ENCODE measurements around the gene SRC.

SRC gene

DNA sequence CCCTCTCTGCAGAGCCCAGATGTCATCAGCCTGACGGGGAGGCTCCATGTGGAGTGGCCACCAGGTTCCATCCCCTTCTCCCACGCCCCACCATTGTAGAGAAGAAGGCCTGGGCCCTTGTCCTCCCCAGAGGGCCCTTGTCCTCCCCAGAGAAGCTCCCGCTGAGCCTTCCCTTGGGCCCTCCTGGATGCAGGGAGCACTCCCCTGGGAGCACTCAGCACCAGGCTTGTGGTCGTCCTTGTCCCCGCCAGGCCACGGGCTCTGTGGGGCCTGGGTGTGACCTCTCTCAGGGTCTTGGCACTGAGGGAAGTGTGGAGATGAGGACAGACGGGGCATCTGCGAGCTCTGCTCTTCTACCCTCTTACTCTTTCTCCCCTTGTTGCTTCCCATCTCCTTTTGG lies 91.7 kb downstream of the SRC start:
- DNase-seq (ENCODE audit: low read depth, low spot score), result no peak
- CTCF ChIA-PET, result no interaction called here
- TF ChIP-seq CTCF (IDR thresholded peaks at IDR 0.05; ENCODE audit: insufficient read depth, low read length, missing control alignments), result no peak
- POLR2A ChIA-PET, result no interaction called here
- no peak overlapping the region for H3K4me3 ChIP-seq (ENCODE audit: low read depth, low read length)

- TF ChIP-seq CTCF (IDR thresholded peaks at IDR 0.05; ENCODE audit: insufficient read depth, low read length, missing control alignments), result no peak
- no peak overlapping the region for H3K4me3 ChIP-seq (ENCODE audit: low read depth, low read length)
- POLR2A ChIA-PET, result no interaction called here
- CTCF ChIA-PET, result no interaction called here
- DNase-seq (ENCODE audit: low read depth, low spot score), result no peak
Observed at GRCh38 chr20:37438464-37439222, 92.7 kb downstream of the SRC start.

- no peak for DNase-seq (ENCODE audit: low read depth, low spot score)
- ChIA-PET CTCF (no interaction called here), POLR2A (no interaction called here)
- no peak for TF ChIP-seq CTCF (IDR thresholded peaks at IDR 0.05; ENCODE audit: insufficient read depth, low read length, missing control alignments)
- no peak overlapping the region for H3K4me3 ChIP-seq (ENCODE audit: low read depth, low read length)
Observed at GRCh38 chr20:37439223-37439933, 93.4 kb downstream of the SRC start.

DNA sequence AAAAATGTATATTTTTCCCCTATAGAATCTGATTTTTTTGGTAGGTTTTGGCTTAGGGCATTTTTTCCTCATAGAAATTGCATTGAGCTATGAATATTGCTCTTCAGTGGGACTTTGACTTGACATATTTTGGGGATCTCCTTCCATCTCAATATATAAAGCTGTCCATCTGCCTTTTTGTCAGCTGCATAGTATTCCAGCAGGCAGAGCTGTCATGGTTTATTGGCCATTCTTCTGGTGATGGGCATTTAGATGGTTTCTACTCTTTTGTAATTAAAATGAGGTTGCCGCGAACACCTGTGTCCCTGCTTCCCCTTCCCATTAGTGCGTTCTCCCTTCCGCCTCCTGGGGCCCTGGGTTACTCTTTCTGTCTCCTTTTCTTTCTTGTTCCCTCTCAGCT lies 95.1 kb downstream of the SRC start:
- no peak for TF ChIP-seq CTCF (IDR thresholded peaks at IDR 0.05; ENCODE audit: insufficient read depth, low read length, missing control alignments)
- CTCF ChIA-PET, result no interaction called here
- POLR2A ChIA-PET, result no interaction called here
- H3K4me3 ChIP-seq (ENCODE audit: low read depth, low read length), result no peak overlapping the region
- no peak for DNase-seq (ENCODE audit: low read depth, low spot score)

DNA sequence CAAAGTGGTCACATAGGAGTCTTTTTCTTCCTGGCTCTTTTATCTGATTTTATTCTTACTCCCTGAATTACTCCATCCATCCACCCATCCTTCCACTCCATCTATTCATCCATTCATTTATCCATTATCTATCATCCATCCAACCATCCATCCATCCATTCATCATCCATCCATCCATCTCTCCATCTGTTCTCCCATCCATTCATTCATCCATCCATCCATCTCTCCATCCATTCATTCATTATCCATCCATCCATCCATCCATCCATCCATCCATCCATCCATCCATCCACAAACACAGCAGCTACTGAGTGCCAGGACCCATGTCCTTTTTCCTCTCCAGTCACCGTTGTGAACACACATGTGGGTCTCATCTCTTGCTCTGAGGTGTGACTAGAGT lies 96.6 kb downstream of the SRC start:
- no peak for DNase-seq (ENCODE audit: low read depth, low spot score)
- TF ChIP-seq CTCF (IDR thresholded peaks at IDR 0.05; ENCODE audit: insufficient read depth, low read length, missing control alignments), result no peak
- H3K4me3 ChIP-seq (ENCODE audit: low read depth, low read length), result no peak overlapping the region
- ChIA-PET CTCF (interaction anchor here (1.0 kb wide), 1 partner anchor 58 kb away, joined by 3 read pairs; no protein-coding TSS in a partner anchor), POLR2A (no interaction called here)

DNA sequence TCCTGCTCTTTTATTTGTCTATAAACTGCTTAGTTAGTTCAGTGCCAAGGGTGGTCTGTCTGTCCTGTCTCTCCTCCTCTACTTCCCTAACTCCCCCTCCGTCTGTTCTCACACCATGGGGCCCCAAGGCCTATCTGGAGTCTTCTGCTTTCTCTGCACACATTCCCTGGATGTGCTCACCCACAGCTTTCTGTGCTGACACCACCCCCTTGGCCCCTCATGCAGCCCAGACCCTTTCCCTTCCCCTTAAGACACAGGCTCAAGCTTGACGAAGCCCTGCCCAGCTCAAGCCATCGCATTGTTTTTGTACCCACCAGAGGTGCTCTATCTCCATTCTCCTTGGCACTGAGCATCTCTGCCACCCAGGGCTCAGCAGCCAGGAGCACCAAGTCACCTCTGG lies 97.0 kb downstream of the SRC start:
- ChIA-PET CTCF (interaction anchor here (1.0 kb wide), 1 partner anchor 58 kb away, joined by 3 read pairs; no protein-coding TSS in a partner anchor), POLR2A (no interaction called here)
- DNase-seq (ENCODE audit: low read depth, low spot score), result no peak
- TF ChIP-seq CTCF (IDR thresholded peaks at IDR 0.05; ENCODE audit: insufficient read depth, low read length, missing control alignments), result no peak
- H3K4me3 ChIP-seq (ENCODE audit: low read depth, low read length), result no peak overlapping the region

All from AG04449 (cell line).